Left lung (tissue), 10 donors: ENCODE measurements around the gene FBXL7. TPM values are rescaled to one million over a fixed set of nuclear protein-coding genes. Genes with fewer than 3 reads are reported as not detected.

Source experiments
- ATAC-seq: fragments of 200-7000 bp; cut with Tn5 transposase; one replicate; pipeline ENCODE4 v1.9.1; 2020; ENCODE audit warnings: moderate library complexity
- DNase-seq, 4 donors: peaks; one replicate each; pipeline ENCODE4 v3.0.0-alpha.2; 2013 to 2020
- H3K27ac ChIP-seq, 2 donors: fragments of 200-600 bp; sonication (generic) in 1 of 2; one replicate each; pipeline versions ENCODE4 v1.5.0 to v1.8.0; 2020 to 2021
- H3K27me3 ChIP-seq, 2 donors: fragments of 200-600 bp; sonication (generic) in 1 of 2; one replicate each; pipeline versions ENCODE4 v1.5.0 to v1.8.0; 2020 to 2021
- H3K36me3 ChIP-seq, 2 donors: fragments of 200-600 bp; sonication (generic) in 1 of 2; one replicate each; pipeline versions ENCODE4 v1.5.0 to v1.8.0; 2020 to 2021
- H3K4me1 ChIP-seq, 2 donors: fragments of 200-600 bp; one replicate each; pipeline ENCODE4 v1.8.0; 2021
- H3K4me3 ChIP-seq, 2 donors: fragments of 200-600 bp; sonication (generic) in 1 of 2; one replicate each; pipeline versions ENCODE4 v1.5.0 to v1.8.0; 2020 to 2021; ENCODE audit warnings: mild to moderate bottlenecking in 1 of 2
- H3K9me3 ChIP-seq, 2 donors: fragments of 200-600 bp; sonication (generic) in 1 of 2; one replicate each; pipeline versions ENCODE4 v1.5.0 to v1.8.0; 2020 to 2021
- CTCF ChIP-seq, 2 donors: fragments of 200-600 bp; sonication (generic) in 1 of 2; IDR thresholded peaks; one replicate each; pipeline versions ENCODE4 v1.5.0 to v1.8.0; 2021; ENCODE audit warnings: antibody characterized with exemption in 2 of 2
- intact Hi-C, 2 donors: fragments of 100-400 bp; cut with DNase I; formaldehyde crosslinking; loops; one replicate each; pipeline versions ENCODE4 v1.11.2 to v1.14.2; 2022
- polyA plus RNA-seq, 6 donors: library from polyadenylated mRNA; unstranded; fragments of 120-200 nt; gene quantifications; one replicate each; pipeline ENCODE4 v1.2.1, GENCODE V29; 2013; ENCODE audit not compliant: insufficient read length in 6 of 6
- total RNA-seq, 2 donors: library from RNA; stranded (reverse); fragmentation: NEBNext Ultra II Directional; extraction: Animal tissue kit (Norgen Biotek cat#: 25700); gene quantifications; one replicate each; pipeline ENCODE4 v1.2.1, GENCODE V29; 2021
- donor health status: DM: no; HTN: yes; CAD: no.
- donor health status: DM: no; HTN: no; CAD: no.

The FBXL7 gene
- total and polyA plus RNA-seq, 8 donors = 12.0 to 32.4 (median 28.1) TPM

- Histone ChIP-seq H3K36me3 (no peaks in the 10 kb centered on the region), H3K9me3 (no peaks in the 10 kb centered on the region), H3K27me3 (no peaks in the 10 kb centered on the region), H3K4me3 (no peak overlapping the region), H3K4me1 (no peaks in the 10 kb centered on the region), H3K27ac (peak overlapping the region; percentile 45 to 47)
- intact Hi-C loops = no loop called here
- ATAC-seq (no peak), DNase-seq (peak in 2 of 4 donors; percentile 63 to 71)
- TF ChIP-seq CTCF (IDR thresholded peaks at IDR 0.05) = no peak
Observed at GRCh38 chr5:15904899-15905830, 405.2 kb downstream of the FBXL7 start.

- no peak for DNase-seq
- Histone ChIP-seq H3K9me3 (peaks cover 0 to 5% of the 10 kb centered on the region in 2 donors), H3K4me1 (no peaks in the 10 kb centered on the region), H3K36me3 (no peaks in the 10 kb centered on the region), H3K4me3 (no peak overlapping the region), H3K27me3 (no peaks in the 10 kb centered on the region), H3K27ac (peak overlapping the region in 1 of 2 donors; percentile 8)
- ATAC-seq = peak; percentile 34
- no peak for TF ChIP-seq CTCF (IDR thresholded peaks at IDR 0.05)
- intact Hi-C loops = no loop called here
Observed at GRCh38 chr5:15914638-15915037, 414.7 kb downstream of the FBXL7 start.

- ATAC-seq (no peak), DNase-seq (no peak)
- H3K9me3 ChIP-seq = peaks cover 0 to 4% of the 10 kb centered on the region in 2 donors
- no peak for TF ChIP-seq CTCF (IDR thresholded peaks at IDR 0.05)
- H3K4me1 ChIP-seq = no peaks in the 10 kb centered on the region
- H3K36me3 ChIP-seq = no peaks in the 10 kb centered on the region
- no peak overlapping the region for H3K4me3 ChIP-seq
- intact Hi-C loops = no loop called here
- no peak overlapping the region for H3K27ac ChIP-seq
- no peaks in the 10 kb centered on the region for H3K27me3 ChIP-seq
Observed at GRCh38 chr5:15926586-15926985, 426.6 kb downstream of the FBXL7 start.

- no peaks in the 10 kb centered on the region for H3K27me3 ChIP-seq
- H3K4me3 ChIP-seq = no peak overlapping the region
- H3K9me3 ChIP-seq = peaks cover 0 to 4% of the 10 kb centered on the region in 2 donors
- H3K27ac ChIP-seq = no peak overlapping the region
- ATAC-seq = no peak
- peak in 1 of 4 donors; percentile 80 for DNase-seq
- intact Hi-C loops = no loop called here
- no peak for TF ChIP-seq CTCF (IDR thresholded peaks at IDR 0.05)
- no peaks in the 10 kb centered on the region for H3K4me1 ChIP-seq
- no peaks in the 10 kb centered on the region for H3K36me3 ChIP-seq
Observed at GRCh38 chr5:15927710-15928380, 427.9 kb downstream of the FBXL7 start.
